Testis (tissue), 3 donors: ENCODE data around the gene ADRB2. TPM values are rescaled to one million over a fixed set of nuclear protein-coding genes. Genes with fewer than 3 reads are reported as not detected.

Experiments
- DNase-seq: peaks from one replicate; pipeline ENCODE4 v3.0.0-alpha.2; 2019
- H3K27ac ChIP-seq, 2 donors: fragments of 200-600 bp; sonication (generic); one replicate each; pipeline ENCODE4 v1.5.1; 2019
- H3K27me3 ChIP-seq: fragments of 200-600 bp; sonication (generic); one replicate; pipeline ENCODE4 v1.5.1; 2019
- H3K36me3 ChIP-seq: fragments of 200-600 bp; sonication (generic); one replicate; pipeline ENCODE4 v1.5.1; 2017; ENCODE audit warnings: low read depth; ENCODE audit errors: missing control alignments
- H3K4me1 ChIP-seq: fragments of 200-600 bp; sonication (generic); one replicate; pipeline ENCODE4 v1.5.1; 2019
- H3K4me3 ChIP-seq, 2 donors: fragments of 200-600 bp; sonication (generic); one replicate each; pipeline ENCODE4 v1.5.1; 2017 to 2019
- H3K9me3 ChIP-seq: fragments of 200-600 bp; sonication (generic); one replicate; pipeline ENCODE4 v1.5.1; 2017
- POLR2A ChIP-seq: fragments of 450-650 bp; IDR thresholded peaks from one replicate; pipeline ENCODE4 v1.6.1; 2017; ENCODE audit warnings: antibody characterized with exemption, mild to moderate bottlenecking, moderate library complexity
- WGBS, 2 donors: methylation state at CpG; one replicate each; pipeline ENCODE4 v1.1.5; 2018; 5-methylcytosine and 5-hydroxymethylcytosine counted together
- intact Hi-C: fragments of 100-400 bp; cut with DNase I; formaldehyde crosslinking; loops from one replicate; pipeline ENCODE4 v1.15.1; 2023; ENCODE audit warnings: low total_unique reads
- polyA plus RNA-seq: library from polyadenylated mRNA; stranded (reverse); fragments of 350-450 nt; fragmentation: Illumina TruSeq; extraction: RNeasy Lipid Tissue Mini Kit (QIAGEN cat#74804); gene quantifications from one replicate; pipeline ENCODE4 v1.2.3, GENCODE V29; 2014; ENCODE audit warnings: low read depth, low replicate concordance; ENCODE audit not compliant: insufficient read depth
- total RNA-seq, 2 donors: library from RNA; depleted of rRNA; stranded (reverse); fragments of >200 nt; gene quantifications; one replicate each; pipeline ENCODE4 v1.2.3, GENCODE V29; 2016
- TF ChIP-seq, protein P1 (sequence below), 3 experiments: fragments of 450-650 bp in 2 of 3; fragments of 200-600 bp in 1 of 3; sonication (generic) in 1 of 3; IDR thresholded peaks; one replicate each; pipeline ENCODE4 v1.5.1; 2016 to 2019; ENCODE audit warnings: antibody characterized with exemption in 3 of 3, mild to moderate bottlenecking in 2 of 3, moderate library complexity in 1 of 3

Gene ADRB2
- total and polyA plus RNA-seq, 3 donors from 2014 or later, result 0.76 to 0.93 (median 0.79) TPM

DNA sequence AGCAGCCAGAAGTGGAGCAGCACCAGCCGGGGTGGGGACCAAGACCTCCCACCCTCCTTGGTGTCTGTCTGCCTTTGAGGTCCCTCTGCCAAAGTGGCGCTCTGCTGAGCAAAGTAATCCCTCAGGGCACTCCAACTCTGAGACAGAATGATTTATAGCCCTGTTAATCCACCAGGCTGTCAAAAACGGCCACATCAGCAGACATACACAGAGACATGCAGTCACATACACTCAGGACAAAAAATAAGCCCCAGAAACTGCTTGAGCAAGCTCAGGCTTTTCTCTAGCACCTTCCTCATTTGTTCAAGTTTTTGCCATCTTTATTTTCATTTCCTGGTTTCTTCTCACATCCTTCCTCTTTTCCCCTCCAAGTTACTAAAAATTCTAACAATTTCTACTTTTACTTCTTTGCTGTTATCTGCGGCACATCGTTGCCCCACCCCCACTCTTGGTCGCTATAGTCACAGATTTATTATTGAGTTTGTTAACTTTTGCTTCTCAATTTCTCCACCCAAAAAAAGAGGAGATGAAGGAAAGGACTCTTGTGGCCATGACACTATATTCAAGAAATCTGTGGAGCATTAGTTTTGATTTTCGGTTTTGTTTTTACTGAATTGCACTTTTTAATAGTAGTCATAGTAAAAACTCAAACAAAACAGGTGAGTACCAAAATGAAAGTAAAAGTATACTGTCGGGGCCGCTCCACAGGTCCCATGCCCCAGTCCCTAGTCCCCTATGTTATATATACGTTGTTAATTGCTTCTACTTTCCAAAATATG, 17.4 kb upstream of the ADRB2 start:
- no peak for TF ChIP-seq POLR2A
- TF ChIP-seq, protein P1, sequence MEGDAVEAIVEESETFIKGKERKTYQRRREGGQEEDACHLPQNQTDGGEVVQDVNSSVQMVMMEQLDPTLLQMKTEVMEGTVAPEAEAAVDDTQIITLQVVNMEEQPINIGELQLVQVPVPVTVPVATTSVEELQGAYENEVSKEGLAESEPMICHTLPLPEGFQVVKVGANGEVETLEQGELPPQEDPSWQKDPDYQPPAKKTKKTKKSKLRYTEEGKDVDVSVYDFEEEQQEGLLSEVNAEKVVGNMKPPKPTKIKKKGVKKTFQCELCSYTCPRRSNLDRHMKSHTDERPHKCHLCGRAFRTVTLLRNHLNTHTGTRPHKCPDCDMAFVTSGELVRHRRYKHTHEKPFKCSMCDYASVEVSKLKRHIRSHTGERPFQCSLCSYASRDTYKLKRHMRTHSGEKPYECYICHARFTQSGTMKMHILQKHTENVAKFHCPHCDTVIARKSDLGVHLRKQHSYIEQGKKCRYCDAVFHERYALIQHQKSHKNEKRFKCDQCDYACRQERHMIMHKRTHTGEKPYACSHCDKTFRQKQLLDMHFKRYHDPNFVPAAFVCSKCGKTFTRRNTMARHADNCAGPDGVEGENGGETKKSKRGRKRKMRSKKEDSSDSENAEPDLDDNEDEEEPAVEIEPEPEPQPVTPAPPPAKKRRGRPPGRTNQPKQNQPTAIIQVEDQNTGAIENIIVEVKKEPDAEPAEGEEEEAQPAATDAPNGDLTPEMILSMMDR (IDR thresholded peaks at IDR 0.05), result no peak
- no peaks in the 10 kb centered on the region for H3K9me3 ChIP-seq
- 69 to 74% methylated on average over 10 of the region's 10 CpGs for WGBS, 2 donors
- no peaks in the 10 kb centered on the region for H3K27me3 ChIP-seq
- no peaks in the 10 kb centered on the region for H3K4me1 ChIP-seq
- H3K27ac ChIP-seq, result no peak overlapping the region
- no peak for DNase-seq
- no peak overlapping the region for H3K4me3 ChIP-seq
- H3K36me3 ChIP-seq, result no peaks in the 10 kb centered on the region
- intact Hi-C loops, result no loop called here

DNA sequence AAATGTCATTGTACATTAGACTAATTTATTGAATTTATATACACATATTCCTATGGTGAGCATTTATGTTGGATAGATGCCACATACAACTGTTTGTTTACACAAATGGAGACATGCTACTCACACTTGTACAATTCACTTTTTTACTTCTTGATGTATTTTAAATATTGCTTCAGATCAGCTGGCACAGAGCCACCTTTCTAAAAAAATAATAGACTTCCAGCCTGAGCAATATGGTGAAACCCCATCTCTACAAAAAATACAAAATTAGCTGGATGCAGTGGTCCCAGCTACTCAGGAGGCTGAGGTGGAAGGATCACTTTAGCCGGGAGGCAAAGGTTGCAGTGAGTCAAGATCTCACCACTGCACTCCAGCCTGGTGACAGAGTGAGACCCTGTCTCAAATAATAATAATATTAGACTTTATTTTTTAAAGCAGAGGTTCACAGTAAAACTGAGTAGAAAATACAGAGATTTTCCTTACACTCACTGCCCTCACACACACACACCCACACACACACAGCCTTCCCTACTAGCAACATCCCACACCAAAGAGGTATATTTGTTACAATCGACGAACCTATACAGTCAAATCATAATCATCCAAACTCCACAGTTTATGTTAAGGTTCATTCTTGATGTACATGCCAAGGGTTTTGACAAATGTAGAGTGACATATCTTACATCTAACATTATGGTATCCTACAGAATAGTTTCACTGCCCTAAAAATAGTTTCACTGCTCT, 16.5 kb upstream of the ADRB2 start:
- 87 to 88% methylated on average over 3 of the region's 3 CpGs for WGBS, 2 donors
- Histone ChIP-seq H3K4me1 (no peaks in the 10 kb centered on the region), H3K27ac (no peak overlapping the region), H3K27me3 (no peaks in the 10 kb centered on the region), H3K9me3 (no peaks in the 10 kb centered on the region), H3K36me3 (no peaks in the 10 kb centered on the region), H3K4me3 (no peak overlapping the region)
- DNase-seq, result no peak
- intact Hi-C loops, result no loop called here
- TF ChIP-seq, protein P1 (IDR thresholded peaks at IDR 0.05), result no peak

DNA sequence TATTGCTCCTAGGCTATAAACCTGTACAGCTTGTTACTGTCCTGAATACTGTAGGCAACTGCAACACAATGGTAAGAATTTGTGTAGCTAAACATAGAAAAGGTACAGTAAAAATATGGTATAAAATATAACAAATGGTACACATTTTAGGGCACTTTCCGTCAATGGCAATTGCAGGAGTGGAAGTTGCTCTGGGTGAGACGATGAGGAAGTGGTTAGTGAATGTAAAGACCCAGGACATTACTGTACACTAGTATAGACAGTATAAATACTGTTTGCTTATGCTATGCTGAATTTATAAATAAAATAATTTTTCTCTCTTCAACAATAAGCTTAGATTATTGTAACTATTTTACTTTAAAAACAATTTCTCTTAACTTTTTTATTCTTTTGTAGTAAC, 15.6 kb upstream of the ADRB2 start:
- TF ChIP-seq, protein P1 (IDR thresholded peaks at IDR 0.05), result no peak
- no peak for TF ChIP-seq POLR2A
- H3K27me3 ChIP-seq, result no peaks in the 10 kb centered on the region
- no peaks in the 10 kb centered on the region for H3K9me3 ChIP-seq
- no peak overlapping the region for H3K4me3 ChIP-seq
- H3K27ac ChIP-seq, result no peak overlapping the region
- intact Hi-C loops, result no loop called here
- 90% methylated on average over 2 of the region's 2 CpGs for WGBS, 2 donors
- no peaks in the 10 kb centered on the region for H3K36me3 ChIP-seq
- H3K4me1 ChIP-seq, result no peaks in the 10 kb centered on the region
- no peak for DNase-seq

DNA sequence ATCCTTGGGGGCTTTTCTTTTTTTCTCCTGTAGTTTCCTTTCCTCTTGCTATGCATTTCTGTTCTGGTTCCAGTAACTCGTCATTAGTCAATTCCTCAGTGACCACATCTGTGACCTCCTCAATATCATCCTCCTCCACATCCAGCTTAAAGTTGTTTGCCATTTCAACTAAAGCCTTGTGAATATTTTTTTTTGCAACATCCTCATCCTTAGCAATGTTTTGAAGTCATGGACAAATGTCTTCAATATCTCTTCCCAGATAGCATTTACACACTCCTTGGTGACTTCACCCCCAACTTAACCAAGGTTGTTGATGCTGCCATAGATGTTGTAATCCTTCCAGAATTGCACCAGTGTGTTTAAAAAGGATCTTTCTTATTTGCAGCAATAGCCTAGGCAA, 14.7 kb upstream of the ADRB2 start:
- no peaks in the 10 kb centered on the region for H3K36me3 ChIP-seq
- no peak overlapping the region for H3K4me3 ChIP-seq
- H3K4me1 ChIP-seq, result no peaks in the 10 kb centered on the region
- intact Hi-C loops, result no loop called here
- WGBS, 2 donors, result 24 to 59% methylated on average over 1 of the region's 1 CpG
- TF ChIP-seq POLR2A, result no peak
- TF ChIP-seq, protein P1 (IDR thresholded peaks at IDR 0.05), result no peak
- H3K27me3 ChIP-seq, result no peaks in the 10 kb centered on the region
- H3K9me3 ChIP-seq, result no peaks in the 10 kb centered on the region
- no peak overlapping the region for H3K27ac ChIP-seq
- DNase-seq, result no peak
